ENCODE measurements around the gene LASP1NB.
"Not testable (repeated sequence)": the region's sequence is repeated elsewhere in the genome, so short reads cannot be mapped to it uniquely, and the experiment has no call there.

The LASP1NB gene

GRCh38 chr17:38926293-38927070, 1.1 kb downstream of the LASP1NB start:
- DNase-seq (ENCODE audit: low read depth), result no peak
- H3K4me3 ChIP-seq (ENCODE audit: low read length), result no peak overlapping the region
- no peak for TF ChIP-seq CTCF (conservative IDR thresholded peaks at IDR 0.05; ENCODE audit: low read depth, low read length)

- H3K4me3 ChIP-seq (ENCODE audit: low read length); DNase-seq (ENCODE audit: low read depth): not testable (repeated sequence)
Measured at GRCh38 chr17:38930782-38931181, 5.4 kb downstream of the LASP1NB start.

- not testable (repeated sequence) for H3K4me3 ChIP-seq (ENCODE audit: low read length); DNase-seq (ENCODE audit: low read depth)
Measured at GRCh38 chr17:38933962-38934361, 8.5 kb downstream of the LASP1NB start.

GRCh38 chr17:38939987-38940386, 14.6 kb downstream of the LASP1NB start:
- no peak for DNase-seq (ENCODE audit: low read depth)
- no peak for TF ChIP-seq CTCF (conservative IDR thresholded peaks at IDR 0.05; ENCODE audit: low read depth, low read length)
- H3K4me3 ChIP-seq (ENCODE audit: low read length), result no peak overlapping the region

GRCh38 chr17:38940404-38940803, 15.0 kb downstream of the LASP1NB start:
- no peak for DNase-seq (ENCODE audit: low read depth)
- no peak overlapping the region for H3K4me3 ChIP-seq (ENCODE audit: low read length)
- no peak for TF ChIP-seq CTCF (conservative IDR thresholded peaks at IDR 0.05; ENCODE audit: low read depth, low read length)

- no peak overlapping the region for H3K4me3 ChIP-seq (ENCODE audit: low read length)
- TF ChIP-seq CTCF (conservative IDR thresholded peaks at IDR 0.05; ENCODE audit: low read depth, low read length), result no peak
- DNase-seq (ENCODE audit: low read depth), result no peak
Measured at GRCh38 chr17:38942696-38943334, 17.4 kb downstream of the LASP1NB start.

- TF ChIP-seq CTCF (conservative IDR thresholded peaks at IDR 0.05; ENCODE audit: low read depth, low read length), result no peak
- H3K4me3 ChIP-seq (ENCODE audit: low read length), result no peak overlapping the region
- no peak for DNase-seq (ENCODE audit: low read depth)
Measured at GRCh38 chr17:38943607-38944006, 18.2 kb downstream of the LASP1NB start.

- no peak for DNase-seq (ENCODE audit: low read depth)
- TF ChIP-seq CTCF (conservative IDR thresholded peaks at IDR 0.05; ENCODE audit: low read depth, low read length), result no peak
- H3K4me3 ChIP-seq (ENCODE audit: low read length), result no peak overlapping the region
Measured at GRCh38 chr17:38947189-38947588, 21.8 kb downstream of the LASP1NB start.

- not testable (repeated sequence) for DNase-seq (ENCODE audit: low read depth); H3K4me3 ChIP-seq (ENCODE audit: low read length)
Measured at GRCh38 chr17:38953800-38954199, 28.4 kb downstream of the LASP1NB start.

All from retinal pigment epithelial cell (primary cell).